Upper lobe of left lung (tissue), 6 donors: ENCODE results near the gene PNLIPRP2. TPM values are rescaled to one million over a fixed set of nuclear protein-coding genes. Genes with fewer than 3 reads are reported as not detected.

Experiments used
- ATAC-seq, 2 donors: fragments of 200-7000 bp; cut with Tn5 transposase; one replicate each; pipeline ENCODE4 v1.9.1; 2022; ENCODE audit warnings: mild to moderate bottlenecking in 2 of 2, moderate library complexity in 2 of 2; ENCODE audit not compliant: low FRiP score in 2 of 2
- DNase-seq, 2 donors: peaks; one replicate each; pipeline ENCODE4 v3.0.0-alpha.2; 2019 to 2020
- H3K27ac ChIP-seq, 4 donors: fragments of 200-600 bp; sonication (generic); one replicate each; pipeline ENCODE4 v1.5.1; 2016 to 2019
- H3K27me3 ChIP-seq, 4 donors: fragments of 200-600 bp; sonication (generic); one replicate each; pipeline ENCODE4 v1.5.1; 2017 to 2019
- H3K36me3 ChIP-seq, 4 donors: fragments of 200-600 bp; sonication (generic); one replicate each; pipeline ENCODE4 v1.5.1; 2016 to 2019
- H3K4me1 ChIP-seq, 4 donors: fragments of 200-600 bp; sonication (generic); one replicate each; pipeline ENCODE4 v1.5.1; 2018 to 2019
- H3K4me3 ChIP-seq, 4 donors: fragments of 200-600 bp; sonication (generic); one replicate each; pipeline ENCODE4 v1.5.1; 2017 to 2019; ENCODE audit warnings: mild to moderate bottlenecking in 2 of 4, moderate library complexity in 1 of 4
- H3K9me3 ChIP-seq, 4 donors: fragments of 200-600 bp; sonication (generic); one replicate each; pipeline ENCODE4 v1.5.1; 2018 to 2019
- EP300 ChIP-seq, 4 donors: sonication (generic); formaldehyde crosslinking; IDR thresholded peaks; one replicate each; pipeline ENCODE4 v1.5.1; 2017; ENCODE audit warnings: antibody characterized with exemption in 4 of 4, control low read depth in 2 of 4
- POLR2A ChIP-seq, 4 donors: fragments of 450-650 bp; IDR thresholded peaks; one replicate each; pipeline ENCODE4 v1.5.1; 2016 to 2017; ENCODE audit warnings: antibody characterized with exemption in 4 of 4, mild to moderate bottlenecking in 2 of 4
- POLR2AphosphoS5 ChIP-seq, 2 donors: sonication (generic); formaldehyde crosslinking; IDR thresholded peaks; one replicate each; pipeline ENCODE4 v1.5.1; 2017; ENCODE audit warnings: antibody characterized with exemption in 2 of 2
- WGBS, 2 donors: methylation state at CpG; one replicate each; pipeline ENCODE4 v1.1.5; 2017 to 2018; 5-methylcytosine and 5-hydroxymethylcytosine counted together
- total RNA-seq, 6 donors: library from RNA; depleted of rRNA in 4 of 6; stranded (reverse); fragments of >200 nt in 4 of 6; gene quantifications; one replicate each; pipeline versions ENCODE4 v1.1.0 to v1.2.1, GENCODE V29; 2016 to 2021
- TF ChIP-seq, protein P1 (sequence below), 6 experiments: fragments of 450-650 bp in 4 of 6; fragments of 200-600 bp in 2 of 6; sonication (generic) in 2 of 6; IDR thresholded peaks; one replicate each; pipeline ENCODE4 v1.5.1; 2016 to 2019; ENCODE audit warnings: antibody characterized with exemption in 6 of 6
- donor health status: DM: no; HTN: no; CAD: no; lungs with moderate emphysema.
- donor health status: DM: no; HTN: yes; CAD: no; lungs with severe emphysema.

PNLIPRP2 gene
- total RNA-seq, 6 donors from 2014 or later = 0.49 to 0.88 TPM; not detected in 4

- no peak overlapping the region for H3K27ac ChIP-seq
- H3K36me3 ChIP-seq = no peaks in the 10 kb centered on the region
- no peaks in the 10 kb centered on the region for H3K27me3 ChIP-seq
- H3K4me3 ChIP-seq = no peak overlapping the region
- H3K4me1 ChIP-seq = no peaks in the 10 kb centered on the region
- TF ChIP-seq, protein P1, sequence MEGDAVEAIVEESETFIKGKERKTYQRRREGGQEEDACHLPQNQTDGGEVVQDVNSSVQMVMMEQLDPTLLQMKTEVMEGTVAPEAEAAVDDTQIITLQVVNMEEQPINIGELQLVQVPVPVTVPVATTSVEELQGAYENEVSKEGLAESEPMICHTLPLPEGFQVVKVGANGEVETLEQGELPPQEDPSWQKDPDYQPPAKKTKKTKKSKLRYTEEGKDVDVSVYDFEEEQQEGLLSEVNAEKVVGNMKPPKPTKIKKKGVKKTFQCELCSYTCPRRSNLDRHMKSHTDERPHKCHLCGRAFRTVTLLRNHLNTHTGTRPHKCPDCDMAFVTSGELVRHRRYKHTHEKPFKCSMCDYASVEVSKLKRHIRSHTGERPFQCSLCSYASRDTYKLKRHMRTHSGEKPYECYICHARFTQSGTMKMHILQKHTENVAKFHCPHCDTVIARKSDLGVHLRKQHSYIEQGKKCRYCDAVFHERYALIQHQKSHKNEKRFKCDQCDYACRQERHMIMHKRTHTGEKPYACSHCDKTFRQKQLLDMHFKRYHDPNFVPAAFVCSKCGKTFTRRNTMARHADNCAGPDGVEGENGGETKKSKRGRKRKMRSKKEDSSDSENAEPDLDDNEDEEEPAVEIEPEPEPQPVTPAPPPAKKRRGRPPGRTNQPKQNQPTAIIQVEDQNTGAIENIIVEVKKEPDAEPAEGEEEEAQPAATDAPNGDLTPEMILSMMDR (IDR thresholded peaks at IDR 0.05) = no peak
- TF ChIP-seq EP300 (IDR thresholded peaks at IDR 0.05) (no peak), POLR2A (IDR thresholded peaks at IDR 0.05) (no peak), POLR2AphosphoS5 (IDR thresholded peaks at IDR 0.05) (no peak)
- DNase-seq (no peak), ATAC-seq (no peak)
- H3K9me3 ChIP-seq = no peaks in the 10 kb centered on the region
- 75 to 82% methylated on average over 11 of the region's 11 CpGs for WGBS, 2 donors
Measured at GRCh38 chr10:116634126-116634975, 13.6 kb downstream of the PNLIPRP2 start.

DNA sequence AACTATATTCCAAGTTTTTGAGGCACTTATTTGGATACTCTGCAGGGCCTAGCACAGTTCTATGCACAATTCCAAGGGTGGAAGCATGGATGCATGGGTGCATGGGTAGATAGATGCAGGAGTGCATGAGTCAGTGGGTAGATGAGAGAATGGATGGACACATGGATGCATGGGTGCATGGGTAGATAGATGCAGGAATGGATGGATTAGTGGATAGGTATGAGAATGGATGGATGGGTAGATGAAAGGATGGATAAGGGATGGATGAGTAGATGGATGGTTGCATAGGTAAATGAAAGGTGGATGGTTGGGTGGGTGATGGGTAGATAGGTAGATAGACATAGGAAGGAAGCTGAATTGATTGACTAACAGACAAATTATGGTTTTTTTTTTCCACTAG, 15.6 kb downstream of the PNLIPRP2 start:
- no peaks in the 10 kb centered on the region for H3K27me3 ChIP-seq
- no peaks in the 10 kb centered on the region for H3K36me3 ChIP-seq
- no peak overlapping the region for H3K4me3 ChIP-seq
- no peak overlapping the region for H3K27ac ChIP-seq
- ATAC-seq = no peak
- H3K9me3 ChIP-seq = peaks cover 0 to 10% (median 0%) of the 10 kb centered on the region in 4 donors
- TF ChIP-seq, protein P1 (IDR thresholded peaks at IDR 0.05) = no peak
- TF ChIP-seq EP300 (IDR thresholded peaks at IDR 0.05) (no peak), POLR2A (IDR thresholded peaks at IDR 0.05) (no peak), POLR2AphosphoS5 (IDR thresholded peaks at IDR 0.05) (no peak)
- no peaks in the 10 kb centered on the region for H3K4me1 ChIP-seq
- no peak for DNase-seq

GRCh38 chr10:116636976-116637375, 16.2 kb downstream of the PNLIPRP2 start:
- H3K9me3 ChIP-seq = peaks cover 0 to 10% (median 0%) of the 10 kb centered on the region in 4 donors
- no peaks in the 10 kb centered on the region for H3K27me3 ChIP-seq
- no peaks in the 10 kb centered on the region for H3K4me1 ChIP-seq
- TF ChIP-seq, protein P1 (IDR thresholded peaks at IDR 0.05) = no peak
- no peak for TF ChIP-seq EP300 (IDR thresholded peaks at IDR 0.05)
- TF ChIP-seq POLR2AphosphoS5 (IDR thresholded peaks at IDR 0.05) = no peak
- no peak for TF ChIP-seq POLR2A (IDR thresholded peaks at IDR 0.05)
- DNase-seq (no peak), ATAC-seq (no peak)
- no peak overlapping the region for H3K4me3 ChIP-seq
- WGBS, 2 donors = 40 to 43% methylated on average over 2 of the region's 2 CpGs
- no peak overlapping the region for H3K27ac ChIP-seq
- no peaks in the 10 kb centered on the region for H3K36me3 ChIP-seq

GRCh38 chr10:116637830-116638229, 17.1 kb downstream of the PNLIPRP2 start:
- ATAC-seq = no peak
- Histone ChIP-seq H3K27me3 (no peaks in the 10 kb centered on the region), H3K27ac (no peak overlapping the region), H3K4me1 (no peaks in the 10 kb centered on the region), H3K4me3 (no peak overlapping the region), H3K9me3 (peaks cover 0 to 10% (median 0%) of the 10 kb centered on the region in 4 donors), H3K36me3 (no peaks in the 10 kb centered on the region)
- DNase-seq = no peak
- TF ChIP-seq EP300 (IDR thresholded peaks at IDR 0.05) (no peak), POLR2A (IDR thresholded peaks at IDR 0.05) (no peak), POLR2AphosphoS5 (IDR thresholded peaks at IDR 0.05) (no peak)
- TF ChIP-seq, protein P1 (IDR thresholded peaks at IDR 0.05) = no peak
- 16 to 20% methylated on average over 1 of the region's 1 CpG for WGBS, 2 donors
